HFFc6 (cell line): ENCODE measurements around the gene SRP14. TPM values are rescaled to one million over a fixed set of nuclear protein-coding genes. Genes with fewer than 3 reads are reported as not detected.
"Not testable (repeated sequence)": the region's sequence is repeated elsewhere in the genome, so short reads cannot be mapped to it uniquely, and the experiment has no call there.

Source experiments
- DNase-seq: peaks from one replicate; pipeline ENCODE4 v3.0.0-alpha.2; 2018
- H3K27ac Mint-ChIP-seq: 2 replicates; pipeline ENCODE4 v1.8.0; 2020; ENCODE audit warnings: mild to moderate bottlenecking, mixed read lengths
- H3K27me3 Mint-ChIP-seq: 2 replicates; pipeline ENCODE4 v1.8.0; 2021; ENCODE audit warnings: mild to moderate bottlenecking, moderate library complexity, mixed read lengths; ENCODE audit not compliant: insufficient read depth
- H3K36me3 Mint-ChIP-seq: 2 replicates; pipeline ENCODE4 v1.8.0; 2021; ENCODE audit warnings: low read depth, mixed read lengths
- H3K4me1 Mint-ChIP-seq: 2 replicates; pipeline ENCODE4 v1.8.0; 2020; ENCODE audit warnings: low read depth, mixed read lengths
- H3K4me3 Mint-ChIP-seq: 2 replicates; pipeline ENCODE4 v1.8.0; 2020; ENCODE audit warnings: mild to moderate bottlenecking, moderate library complexity, mixed read lengths
- H3K9me3 Mint-ChIP-seq: 2 replicates; pipeline ENCODE4 v1.8.0; 2020; ENCODE audit warnings: mild to moderate bottlenecking, mixed read lengths
- total RNA-seq, 6 experiments: library from RNA; stranded (reverse); fragmentation: NEBNext Ultra II Directional; extraction: Animal tissue kit (Norgen Biotek cat#: 25700); gene quantifications; 2 replicates in 1 of 6; 3 replicates in 5 of 6; pipeline ENCODE4 v1.2.3, GENCODE V29; 2021
- TF ChIP-seq, protein P1 (sequence below): fragments of 200-600 bp; sonication (generic); IDR thresholded peaks from 2 replicates; pipeline ENCODE4 v1.5.0; 2021; ENCODE audit warnings: antibody characterized with exemption, mild to moderate bottlenecking

SRP14 gene
- total RNA-seq, 6 experiments from 2014 or later, result 177 to 227 (median 212) TPM

GRCh38 chr15:40029979-40030893, 8.7 kb downstream of the SRP14 start:
- peaks cover 39% of the 10 kb centered on the region for H3K36me3 Mint-ChIP-seq

DNA sequence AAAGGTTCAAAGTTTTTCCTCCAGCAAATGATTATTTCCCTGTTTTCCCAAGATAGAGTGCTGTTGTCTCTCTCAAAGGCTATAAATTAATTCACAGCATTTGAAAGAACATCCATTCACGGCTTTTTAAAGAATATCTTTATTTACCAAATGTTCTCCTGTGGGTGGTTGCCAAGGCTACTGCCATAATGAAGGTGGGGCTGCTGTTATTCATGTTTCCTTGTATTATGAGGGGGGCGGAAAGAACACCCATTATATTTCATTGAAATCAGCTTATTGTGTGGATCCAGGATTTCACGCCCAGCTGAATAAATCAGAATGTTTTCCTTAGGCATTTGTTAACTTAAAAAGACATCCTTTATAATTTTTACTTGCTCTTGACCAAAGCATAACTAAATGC, 10.1 kb downstream of the SRP14 start:
- Mint-ChIP-seq H3K4me1 (no peaks in the 10 kb centered on the region; the same call in 1 of the 2 replicates), H3K36me3 (peaks cover 34% of the 10 kb centered on the region), H3K27me3 (no peaks in the 10 kb centered on the region), H3K27ac (no peak overlapping the region), H3K9me3 (no peaks in the 10 kb centered on the region), H3K4me3 (no peak overlapping the region)
- TF ChIP-seq, protein P1, sequence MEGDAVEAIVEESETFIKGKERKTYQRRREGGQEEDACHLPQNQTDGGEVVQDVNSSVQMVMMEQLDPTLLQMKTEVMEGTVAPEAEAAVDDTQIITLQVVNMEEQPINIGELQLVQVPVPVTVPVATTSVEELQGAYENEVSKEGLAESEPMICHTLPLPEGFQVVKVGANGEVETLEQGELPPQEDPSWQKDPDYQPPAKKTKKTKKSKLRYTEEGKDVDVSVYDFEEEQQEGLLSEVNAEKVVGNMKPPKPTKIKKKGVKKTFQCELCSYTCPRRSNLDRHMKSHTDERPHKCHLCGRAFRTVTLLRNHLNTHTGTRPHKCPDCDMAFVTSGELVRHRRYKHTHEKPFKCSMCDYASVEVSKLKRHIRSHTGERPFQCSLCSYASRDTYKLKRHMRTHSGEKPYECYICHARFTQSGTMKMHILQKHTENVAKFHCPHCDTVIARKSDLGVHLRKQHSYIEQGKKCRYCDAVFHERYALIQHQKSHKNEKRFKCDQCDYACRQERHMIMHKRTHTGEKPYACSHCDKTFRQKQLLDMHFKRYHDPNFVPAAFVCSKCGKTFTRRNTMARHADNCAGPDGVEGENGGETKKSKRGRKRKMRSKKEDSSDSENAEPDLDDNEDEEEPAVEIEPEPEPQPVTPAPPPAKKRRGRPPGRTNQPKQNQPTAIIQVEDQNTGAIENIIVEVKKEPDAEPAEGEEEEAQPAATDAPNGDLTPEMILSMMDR, result no peak
- DNase-seq, result no peak

More at GRCh38 chr15:40029979-40030893, 8.7 kb downstream of the SRP14 start:
- no peaks in the 10 kb centered on the region; the same call in 1 of the 2 replicates for H3K4me1 Mint-ChIP-seq
- H3K9me3 Mint-ChIP-seq, result no peaks in the 10 kb centered on the region
- no peaks in the 10 kb centered on the region for H3K27me3 Mint-ChIP-seq
- 0 out of 2 replicates have a peak overlapping the region, but pooled peaks have one; percentile 5 for H3K27ac Mint-ChIP-seq
- TF ChIP-seq, protein P1, result peak; percentile 76
- DNase-seq, result no peak
- H3K4me3 Mint-ChIP-seq, result no peak overlapping the region

GRCh38 chr15:40028193-40028592, 10.8 kb downstream of the SRP14 start:
- TF ChIP-seq, protein P1, result no peak
- no peak overlapping the region for H3K27ac Mint-ChIP-seq
- peaks cover 41% of the 10 kb centered on the region for H3K36me3 Mint-ChIP-seq

DNA sequence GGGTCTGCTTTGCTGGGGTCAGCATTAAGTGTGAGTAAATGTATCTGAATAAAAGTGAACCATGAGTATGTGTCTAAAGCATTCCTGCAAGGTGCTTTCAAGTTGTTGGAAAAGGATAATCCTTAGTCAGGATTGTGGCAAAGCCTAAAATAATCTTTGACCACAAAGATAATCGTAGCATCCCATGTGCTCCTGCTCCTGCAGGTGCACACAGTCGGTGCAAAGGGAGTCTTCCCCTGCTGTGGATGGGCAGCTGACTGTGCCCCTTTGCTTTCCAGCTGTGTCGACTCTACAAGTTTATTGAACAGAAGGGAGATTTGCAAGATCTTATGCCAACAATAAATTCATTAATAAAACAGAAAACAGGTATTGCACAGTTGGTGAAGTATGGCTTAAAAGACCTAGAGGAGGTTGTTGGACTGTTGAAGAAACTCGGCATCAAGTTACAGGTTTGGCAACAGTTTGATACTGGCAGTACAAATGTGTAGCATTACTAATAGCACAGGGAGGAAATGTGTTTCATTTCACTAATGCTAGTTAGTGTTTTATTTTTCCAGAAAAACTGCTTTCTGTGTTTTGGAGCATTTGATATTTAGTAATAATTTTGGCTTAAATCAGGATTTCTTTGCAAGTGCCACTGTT, 22.6 kb downstream of the SRP14 start:
- DNase-seq, result no peak
- Mint-ChIP-seq H3K4me1 (peaks cover 6% of the 10 kb centered on the region; the same call in 1 of the 2 replicates), H3K36me3 (peaks cover 82% of the 10 kb centered on the region)

More at GRCh38 chr15:40028193-40028592, 10.8 kb downstream of the SRP14 start:
- no peak overlapping the region for H3K4me3 Mint-ChIP-seq
- H3K9me3 Mint-ChIP-seq, result no peaks in the 10 kb centered on the region
- H3K4me1 Mint-ChIP-seq, result no peaks in the 10 kb centered on the region; the same call in 1 of the 2 replicates
- DNase-seq, result no peak
- no peaks in the 10 kb centered on the region for H3K27me3 Mint-ChIP-seq

DNA sequence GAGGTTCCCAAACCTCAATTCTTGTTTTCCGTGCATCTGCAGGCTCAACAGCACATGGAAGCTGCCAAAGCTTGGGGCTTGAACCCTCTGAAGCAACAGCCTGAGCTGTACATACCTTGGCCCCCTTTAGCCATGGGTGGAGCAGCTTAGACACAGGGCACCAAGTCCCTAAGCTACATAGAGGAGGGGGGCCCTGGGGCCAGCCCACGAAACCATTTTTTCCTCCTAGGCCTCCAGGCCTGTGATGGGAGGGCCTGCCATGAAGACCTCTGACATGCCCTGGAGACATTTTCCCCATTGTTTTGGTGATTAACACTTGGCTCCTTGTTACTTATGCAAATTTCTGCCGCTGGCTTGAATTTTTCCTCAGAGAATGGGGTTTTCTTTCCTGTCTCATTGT, 24.6 kb downstream of the SRP14 start:
- DNase-seq, result no peak
- H3K27me3 Mint-ChIP-seq, result no peaks in the 10 kb centered on the region; the same call in 1 of the 2 replicates
- TF ChIP-seq, protein P1, result no peak
- H3K9me3 Mint-ChIP-seq, result peaks cover 32% of the 10 kb centered on the region
- H3K4me1 Mint-ChIP-seq, result peaks cover 16% of the 10 kb centered on the region
- H3K4me3 Mint-ChIP-seq, result no peak overlapping the region
- H3K27ac Mint-ChIP-seq, result no peak overlapping the region
- peaks cover 82% of the 10 kb centered on the region for H3K36me3 Mint-ChIP-seq

More for the DNA sequence above, 22.6 kb downstream of the SRP14 start:
- peaks cover 32% of the 10 kb centered on the region for H3K9me3 Mint-ChIP-seq
- TF ChIP-seq, protein P1, result no peak
- no peaks in the 10 kb centered on the region; the same call in 1 of the 2 replicates for H3K27me3 Mint-ChIP-seq
- no peak overlapping the region for H3K4me3 Mint-ChIP-seq
- H3K27ac Mint-ChIP-seq, result no peak overlapping the region; the same call in 1 of the 2 replicates

GRCh38 chr15:40013372-40013771, 25.6 kb downstream of the SRP14 start:
- H3K27me3 Mint-ChIP-seq, H3K27ac Mint-ChIP-seq, DNase-seq, H3K4me3 Mint-ChIP-seq: not testable (repeated sequence)
- Mint-ChIP-seq H3K9me3 (peaks cover 32% of the 10 kb centered on the region), H3K4me1 (peaks cover 20% of the 10 kb centered on the region), H3K36me3 (peaks cover 82% of the 10 kb centered on the region)
